B cell (primary cell): ENCODE measurements around the gene NEBL.

Experiments used
- EZH2 ChIP-seq: IDR thresholded peaks from 2 replicates; pipeline ENCODE4 v1.6.1; 2012; ENCODE audit warnings: borderline replicate concordance, low read depth, mild to moderate bottlenecking, moderate library complexity, low read length; ENCODE audit not compliant: insufficient read depth, poor library complexity, severe bottlenecking
- TF ChIP-seq, protein P1 (sequence below): fragments of 200-600 bp; IDR thresholded peaks from one replicate; pipeline ENCODE4 v1.8.0; 2022; ENCODE audit warnings: antibody characterized with exemption, mild to moderate bottlenecking

- TF ChIP-seq, protein P1, sequence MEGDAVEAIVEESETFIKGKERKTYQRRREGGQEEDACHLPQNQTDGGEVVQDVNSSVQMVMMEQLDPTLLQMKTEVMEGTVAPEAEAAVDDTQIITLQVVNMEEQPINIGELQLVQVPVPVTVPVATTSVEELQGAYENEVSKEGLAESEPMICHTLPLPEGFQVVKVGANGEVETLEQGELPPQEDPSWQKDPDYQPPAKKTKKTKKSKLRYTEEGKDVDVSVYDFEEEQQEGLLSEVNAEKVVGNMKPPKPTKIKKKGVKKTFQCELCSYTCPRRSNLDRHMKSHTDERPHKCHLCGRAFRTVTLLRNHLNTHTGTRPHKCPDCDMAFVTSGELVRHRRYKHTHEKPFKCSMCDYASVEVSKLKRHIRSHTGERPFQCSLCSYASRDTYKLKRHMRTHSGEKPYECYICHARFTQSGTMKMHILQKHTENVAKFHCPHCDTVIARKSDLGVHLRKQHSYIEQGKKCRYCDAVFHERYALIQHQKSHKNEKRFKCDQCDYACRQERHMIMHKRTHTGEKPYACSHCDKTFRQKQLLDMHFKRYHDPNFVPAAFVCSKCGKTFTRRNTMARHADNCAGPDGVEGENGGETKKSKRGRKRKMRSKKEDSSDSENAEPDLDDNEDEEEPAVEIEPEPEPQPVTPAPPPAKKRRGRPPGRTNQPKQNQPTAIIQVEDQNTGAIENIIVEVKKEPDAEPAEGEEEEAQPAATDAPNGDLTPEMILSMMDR, result no peak
- TF ChIP-seq EZH2, result no peak
These were observed 3.8 kb downstream of the NEBL start for GRCh38 chr10:20893297-20893696.
